Spleen (tissue), 7 donors: ENCODE measurements around the gene LRRC8D.
"Not testable (repeated sequence)": the region's sequence is repeated elsewhere in the genome, so short reads cannot be mapped to it uniquely, and the experiment has no call there.

Experiments used
- CTCF ChIP-seq, 11 experiments: fragments of 200-600 bp in 7 of 11; fragments of 450-650 bp in 4 of 11; sonication (generic) in 4 of 11; IDR thresholded peaks in 8 of 11; conservative IDR thresholded peaks in 3 of 11; 1 replicate in 7 of 11; 2 replicates in 4 of 11; pipeline versions ENCODE4 v1.4.0 to v1.8.0; 2016 to 2021; ENCODE audit warnings: antibody characterized with exemption in 11 of 11, inconsistent platforms in 4 of 11, mild to moderate bottlenecking in 1 of 11
- POLR2A ChIP-seq, 3 donors: fragments of 450-650 bp; IDR thresholded peaks; one replicate each; pipeline ENCODE4 v1.5.1; 2017; ENCODE audit warnings: antibody characterized with exemption in 3 of 3, mild to moderate bottlenecking in 1 of 3
- POLR2AphosphoS5 ChIP-seq, 3 donors: sonication (generic); formaldehyde crosslinking; IDR thresholded peaks; one replicate each; pipeline ENCODE4 v1.5.1; 2017; ENCODE audit warnings: antibody characterized with exemption in 3 of 3
- donor health status: DM: no; HTN: no; CAD: no; lungs with moderate emphysema.
- donor health status: DM: no; HTN: no; CAD: no.
- donor health status: DM: no; HTN: no; CAD: no.

GRCh38 chr1:89797876-89798275 is 23.0 kb upstream of the LRRC8D start:
- not testable (repeated sequence) for TF ChIP-seq CTCF (IDR thresholded peaks at IDR 0.05 in 8 of 11, conservative IDR thresholded peaks at IDR 0.05 in 3 of 11); POLR2A (IDR thresholded peaks at IDR 0.05); POLR2AphosphoS5 (IDR thresholded peaks at IDR 0.05)
